Smooth muscle cell (in vitro differentiated cells): Measurements from ENCODE around the gene PRDX5. TPM values are rescaled to one million over a fixed set of nuclear protein-coding genes. Genes with fewer than 3 reads are reported as not detected.

Experiments used
- DNase-seq: peaks from one replicate; lab custom pipeline; 2025; ENCODE audit not compliant: unreplicated experiment; lab: John Stamatoyannopoulos, UW
- H2AFZ ChIP-seq: fragments of 200-600 bp; sonication (generic); 2 replicates; pipeline ENCODE4 v1.6.0; 2016; ENCODE audit warnings: antibody characterized with exemption, low read depth, mild to moderate bottlenecking
- H3F3A ChIP-seq: fragments of 200-600 bp; sonication (generic); 2 replicates; pipeline ENCODE4 v1.6.0; 2017; ENCODE audit warnings: antibody characterized with exemption, low read depth
- H3K27ac ChIP-seq: fragments of 200-600 bp; sonication (generic); 2 replicates; pipeline ENCODE4 v1.5.1; 2016; ENCODE audit warnings: low read depth, mild to moderate bottlenecking
- H3K27me3 ChIP-seq: fragments of 200-600 bp; sonication (generic); 2 replicates; pipeline ENCODE4 v1.6.1; 2016; ENCODE audit warnings: low read depth, mild to moderate bottlenecking
- H3K36me3 ChIP-seq: fragments of 200-600 bp; sonication (generic); 2 replicates; pipeline ENCODE4 v1.5.1; 2016; ENCODE audit warnings: low read depth
- H3K4me1 ChIP-seq: fragments of 200-600 bp; sonication (generic); 2 replicates; pipeline ENCODE4 v1.5.1; 2016; ENCODE audit warnings: low read depth
- H3K4me2 ChIP-seq: fragments of 200-600 bp; sonication (generic); 2 replicates; pipeline ENCODE4 v1.6.0; 2016; ENCODE audit warnings: mild to moderate bottlenecking
- H3K4me3 ChIP-seq: fragments of 200-600 bp; sonication (generic); 2 replicates; pipeline ENCODE4 v1.5.1; 2016; ENCODE audit warnings: mild to moderate bottlenecking
- H3K79me2 ChIP-seq: fragments of 200-600 bp; sonication (generic); 2 replicates; pipeline ENCODE4 v1.6.0; 2016; ENCODE audit warnings: low read depth, mild to moderate bottlenecking
- H3K9ac ChIP-seq: fragments of 200-600 bp; sonication (generic); 2 replicates; pipeline ENCODE4 v1.6.0; 2016; ENCODE audit warnings: low read depth
- H3K9me3 ChIP-seq: fragments of 200-600 bp; sonication (generic); replicated peaks from 2 replicates; pipeline ENCODE4 v1.5.1; 2016; ENCODE audit warnings: low read depth
- H4K20me1 ChIP-seq: fragments of 200-600 bp; sonication (generic); 2 replicates; pipeline ENCODE4 v1.6.0; 2016; ENCODE audit warnings: low read depth
- CTCF ChIP-seq: fragments of 200-600 bp; sonication (generic); IDR thresholded peaks from 2 replicates; pipeline ENCODE4 v1.5.1; 2017; ENCODE audit warnings: borderline replicate concordance, mild to moderate bottlenecking, antibody characterized with exemption; ENCODE audit not compliant: insufficient read depth, poor library complexity, severe bottlenecking
- WGBS: methylation state at CpG from one replicate; pipeline ENCODE4 v1.1.7; 2016; ENCODE audit warnings: low lambda C conversion rate; 5-methylcytosine and 5-hydroxymethylcytosine counted together
- polyA plus RNA-seq: library from polyadenylated mRNA; unstranded; fragments of >200 nt; fragmentation: Nextera tagmentation; extraction: Ambion mirVana; gene quantifications from 2 replicates; pipeline ENCODE4 v1.2.1, GENCODE V29; 2016
- total RNA-seq: library from RNA; depleted of rRNA; stranded (reverse); fragments of >200 nt; gene quantifications from 2 replicates; pipeline ENCODE4 v1.2.3, GENCODE V29; 2014

PRDX5 gene
- total and polyA plus RNA-seq, 2 experiments from 2014 or later = 169 to 474 TPM

- H3K79me2 ChIP-seq = no peaks in the 10 kb centered on the region
- no peak within 1 kb of the TSS for H3K27ac ChIP-seq
- H3K9ac ChIP-seq = no peak within 1 kb of the TSS
- peaks cover 20% of the 10 kb centered on the region for H4K20me1 ChIP-seq
- peak within 1 kb of the TSS; percentile 88 for H3K4me2 ChIP-seq
- 7% methylated on average over 23 of the region's 45 CpGs for WGBS
- no peaks in the 10 kb centered on the region for H3F3A ChIP-seq
- peak within 1 kb of the TSS; percentile 44 for H3K4me3 ChIP-seq
- peaks cover 7% of the 10 kb centered on the region for H3K4me1 ChIP-seq
- H3K9me3 ChIP-seq = no peaks in the 10 kb centered on the region
- H2AFZ ChIP-seq = no peak within 1 kb of the TSS
- no peaks in the 10 kb centered on the region for H3K36me3 ChIP-seq
- peaks cover 66% of the 10 kb centered on the region for H3K27me3 ChIP-seq
- TF ChIP-seq CTCF = no peak
- no peak for DNase-seq
These were observed 26.6 kb upstream of the PRDX5 start, which contains the start of gene KCNK4 for GRCh38 chr11:64291262-64291751. Gene KCNK4, plus strand, starts transcription at chr11:64291302. Its CDS starts 1,717 bp downstream, at chr11:64293019.

- peak overlapping the region; percentile 44 for H3K4me3 ChIP-seq
- H3K4me2 ChIP-seq = peak overlapping the region; percentile 88
- H4K20me1 ChIP-seq = peaks cover 20% of the 10 kb centered on the region
- H3K4me1 ChIP-seq = peaks cover 5% of the 10 kb centered on the region
- H3F3A ChIP-seq = no peaks in the 10 kb centered on the region
- no peak overlapping the region for H3K9ac ChIP-seq
- H3K9me3 ChIP-seq = no peaks in the 10 kb centered on the region
- TF ChIP-seq CTCF = no peak
- H3K27me3 ChIP-seq = peaks cover 72% of the 10 kb centered on the region
- 4% methylated on average over 18 of the region's 96 CpGs for WGBS
- DNase-seq = no peak
- no peaks in the 10 kb centered on the region for H3K79me2 ChIP-seq
- no peak overlapping the region for H2AFZ ChIP-seq
- no peak overlapping the region for H3K27ac ChIP-seq
- no peaks in the 10 kb centered on the region for H3K36me3 ChIP-seq
These were observed 26.0 kb upstream of the PRDX5 start for GRCh38 chr11:64291752-64292459.

- H3K4me2 ChIP-seq = peak overlapping the region; percentile 88
- TF ChIP-seq CTCF = no peak
- DNase-seq = no peak
- peaks cover 5% of the 10 kb centered on the region for H3K4me1 ChIP-seq
- H3K27ac ChIP-seq = no peak overlapping the region
- H3K4me3 ChIP-seq = peak overlapping the region; percentile 44
- H4K20me1 ChIP-seq = peaks cover 20% of the 10 kb centered on the region
- H2AFZ ChIP-seq = no peak overlapping the region
- H3K36me3 ChIP-seq = no peaks in the 10 kb centered on the region
- no peaks in the 10 kb centered on the region for H3K9me3 ChIP-seq
- H3K27me3 ChIP-seq = peaks cover 79% of the 10 kb centered on the region
- 42% methylated on average over 21 of the region's 42 CpGs for WGBS
- no peaks in the 10 kb centered on the region for H3K79me2 ChIP-seq
- H3F3A ChIP-seq = no peaks in the 10 kb centered on the region
- no peak overlapping the region for H3K9ac ChIP-seq
These were observed 25.3 kb upstream of the PRDX5 start for GRCh38 chr11:64292460-64293254.
